Prostate gland (tissue), 2 donors: Measurements from ENCODE around the gene NCOA3.

Source experiments
- POLR2AphosphoS5 ChIP-seq: sonication (generic); formaldehyde crosslinking; IDR thresholded peaks from one replicate; pipeline ENCODE4 v1.6.1; 2017; ENCODE audit warnings: antibody characterized with exemption
- TF ChIP-seq, protein P1 (sequence below), 4 experiments: fragments of 200-600 bp in 2 of 4; fragments of 450-650 bp in 2 of 4; sonication (generic) in 2 of 4; IDR thresholded peaks; 1 replicate in 3 of 4; 2 replicates in 1 of 4; pipeline ENCODE4 v1.5.1; 2016 to 2019; ENCODE audit warnings: antibody characterized with exemption in 4 of 4, mild to moderate bottlenecking in 2 of 4, moderate library complexity in 2 of 4

GRCh38 chr20:47682916-47683315 lies 181.2 kb downstream of the NCOA3 start:
- no peak for TF ChIP-seq POLR2AphosphoS5
- TF ChIP-seq, protein P1, sequence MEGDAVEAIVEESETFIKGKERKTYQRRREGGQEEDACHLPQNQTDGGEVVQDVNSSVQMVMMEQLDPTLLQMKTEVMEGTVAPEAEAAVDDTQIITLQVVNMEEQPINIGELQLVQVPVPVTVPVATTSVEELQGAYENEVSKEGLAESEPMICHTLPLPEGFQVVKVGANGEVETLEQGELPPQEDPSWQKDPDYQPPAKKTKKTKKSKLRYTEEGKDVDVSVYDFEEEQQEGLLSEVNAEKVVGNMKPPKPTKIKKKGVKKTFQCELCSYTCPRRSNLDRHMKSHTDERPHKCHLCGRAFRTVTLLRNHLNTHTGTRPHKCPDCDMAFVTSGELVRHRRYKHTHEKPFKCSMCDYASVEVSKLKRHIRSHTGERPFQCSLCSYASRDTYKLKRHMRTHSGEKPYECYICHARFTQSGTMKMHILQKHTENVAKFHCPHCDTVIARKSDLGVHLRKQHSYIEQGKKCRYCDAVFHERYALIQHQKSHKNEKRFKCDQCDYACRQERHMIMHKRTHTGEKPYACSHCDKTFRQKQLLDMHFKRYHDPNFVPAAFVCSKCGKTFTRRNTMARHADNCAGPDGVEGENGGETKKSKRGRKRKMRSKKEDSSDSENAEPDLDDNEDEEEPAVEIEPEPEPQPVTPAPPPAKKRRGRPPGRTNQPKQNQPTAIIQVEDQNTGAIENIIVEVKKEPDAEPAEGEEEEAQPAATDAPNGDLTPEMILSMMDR (IDR thresholded peaks at IDR 0.05), result no peak
